ENCODE results near the gene CLDN9.

Gene CLDN9

DNA sequence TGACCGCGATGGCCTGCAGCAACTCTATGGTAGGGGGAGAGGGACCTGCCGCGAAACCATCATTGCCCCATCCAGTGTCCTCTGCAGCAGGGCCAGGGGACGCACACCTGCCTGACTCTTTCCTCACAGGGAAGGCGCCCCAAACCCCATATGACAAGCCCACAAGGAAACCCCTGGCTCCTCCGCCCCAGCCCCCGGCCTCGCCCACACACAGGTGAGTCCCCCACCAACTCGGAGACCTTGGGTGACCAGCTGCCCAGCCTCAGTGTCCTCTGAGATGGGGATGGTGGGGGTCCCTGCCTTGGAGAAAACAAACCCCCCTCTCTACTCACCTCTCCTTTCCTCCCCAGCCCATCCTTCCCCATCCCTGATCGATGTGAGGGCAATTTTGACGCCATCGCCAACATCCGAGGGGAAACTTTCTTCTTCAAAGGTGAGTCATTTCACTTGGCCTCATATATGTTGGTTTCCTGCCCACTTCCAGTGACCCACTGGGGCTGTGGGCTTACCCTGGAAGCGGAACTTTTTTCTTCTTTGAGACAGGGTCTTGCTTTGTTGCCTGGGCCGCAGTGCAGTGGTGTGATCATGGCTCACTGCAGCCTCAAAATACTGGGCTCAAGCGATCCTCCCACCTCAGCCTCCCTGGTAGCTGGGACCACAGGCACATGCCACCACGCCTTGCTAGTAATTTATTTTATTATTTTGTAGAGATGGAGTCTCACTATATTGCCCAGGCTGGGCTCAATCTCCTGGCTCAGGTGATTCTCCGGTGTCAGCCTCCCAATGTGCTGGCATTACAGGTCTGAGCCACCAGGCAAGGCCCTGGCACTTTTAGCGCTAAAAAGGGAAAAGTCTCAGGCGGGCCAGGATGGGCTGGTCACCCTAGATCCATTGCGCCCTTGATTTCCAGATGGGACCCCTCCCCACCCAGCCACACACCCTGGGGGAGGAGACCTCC, 44.7 kb downstream of the CLDN9 start:
- DNase-seq: no peak

DNA sequence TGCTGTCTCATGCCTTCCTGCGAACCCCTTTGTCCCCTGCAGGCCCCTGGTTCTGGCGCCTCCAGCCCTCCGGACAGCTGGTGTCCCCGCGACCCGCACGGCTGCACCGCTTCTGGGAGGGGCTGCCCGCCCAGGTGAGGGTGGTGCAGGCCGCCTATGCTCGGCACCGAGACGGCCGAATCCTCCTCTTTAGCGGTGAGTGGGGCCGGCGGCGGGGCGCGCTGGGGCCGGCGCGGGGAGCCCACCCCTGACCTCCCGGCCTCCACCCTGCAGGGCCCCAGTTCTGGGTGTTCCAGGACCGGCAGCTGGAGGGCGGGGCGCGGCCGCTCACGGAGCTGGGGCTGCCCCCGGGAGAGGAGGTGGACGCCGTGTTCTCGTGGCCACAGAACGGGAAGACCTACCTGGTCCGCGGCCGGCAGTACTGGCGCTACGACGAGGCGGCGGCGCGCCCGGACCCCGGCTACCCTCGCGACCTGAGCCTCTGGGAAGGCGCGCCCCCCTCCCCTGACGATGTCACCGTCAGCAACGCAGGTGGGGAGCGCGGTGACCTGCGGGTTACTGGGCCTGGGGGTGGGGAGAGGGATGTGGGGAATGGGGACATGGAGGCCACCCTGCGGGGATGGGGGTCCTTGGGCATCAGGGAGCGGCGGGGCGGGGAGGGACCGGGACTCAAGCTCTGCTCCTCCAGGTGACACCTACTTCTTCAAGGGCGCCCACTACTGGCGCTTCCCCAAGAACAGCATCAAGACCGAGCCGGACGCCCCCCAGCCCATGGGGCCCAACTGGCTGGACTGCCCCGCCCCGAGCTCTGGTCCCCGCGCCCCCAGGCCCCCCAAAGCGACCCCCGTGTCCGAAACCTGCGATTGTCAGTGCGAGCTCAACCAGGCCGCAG, 45.7 kb downstream of the CLDN9 start:
- DNase-seq: peak in 2 of 14 donors; percentile 30

DNA sequence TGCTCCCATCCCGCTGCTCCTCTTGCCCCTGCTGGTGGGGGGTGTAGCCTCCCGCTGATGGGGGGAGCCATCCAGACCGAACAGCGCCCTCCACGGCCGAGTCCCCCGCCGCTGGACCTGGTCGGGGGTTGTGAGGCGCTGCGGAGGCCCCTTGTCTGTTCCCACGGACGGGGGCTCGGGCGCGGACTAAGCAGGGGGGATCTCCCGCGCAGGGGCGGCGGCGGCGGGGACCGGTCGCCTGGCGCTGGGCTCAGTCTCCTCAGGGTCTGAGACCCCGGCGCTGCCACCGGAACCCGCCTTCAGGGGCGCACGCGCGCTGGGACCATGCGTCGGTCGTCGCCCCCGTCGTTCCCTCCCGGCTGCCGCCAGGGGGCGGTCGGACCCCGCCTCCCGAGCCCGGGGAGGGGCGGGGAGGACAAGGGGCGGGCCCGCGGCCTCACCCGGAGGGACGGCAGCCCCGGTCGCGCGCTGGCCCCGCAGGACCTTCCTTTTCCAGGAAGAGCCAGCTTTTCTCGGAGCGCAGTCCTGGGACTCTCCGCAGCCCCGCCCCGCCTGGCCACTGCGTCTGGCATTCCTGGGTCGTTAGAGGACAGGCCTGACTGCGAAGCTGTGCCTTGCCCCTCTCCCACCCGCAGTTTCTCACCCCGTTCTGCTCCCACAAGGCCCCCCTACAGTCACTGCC, 46.5 kb downstream of the CLDN9 start:
- DNase-seq: peak in 13 of 14 donors; percentile 22 to 88 (median 61)

DNA sequence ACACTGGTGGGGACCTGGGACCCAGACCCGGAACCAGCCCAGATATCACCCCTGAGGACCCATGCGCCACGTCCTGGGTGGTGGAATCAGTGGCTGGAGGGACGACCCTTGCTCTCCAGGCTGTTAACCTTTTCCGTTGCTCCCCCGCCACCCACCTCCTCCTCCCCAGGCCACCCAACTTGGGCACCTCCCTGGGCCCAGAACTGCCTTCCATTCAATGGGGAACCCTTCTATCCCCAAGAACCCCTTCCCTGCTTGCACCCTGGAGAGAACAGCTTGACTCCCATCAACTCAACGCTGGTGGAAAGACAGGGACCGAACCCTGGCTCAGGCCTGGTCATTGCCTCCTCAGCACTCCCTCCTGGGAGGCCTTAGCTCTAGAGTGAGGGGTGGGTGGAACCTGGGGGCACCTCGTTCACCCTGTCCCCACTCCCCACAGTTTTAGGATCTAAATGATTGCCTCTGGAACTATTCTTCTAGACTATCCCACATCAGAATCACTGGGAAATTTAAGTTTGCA, 47.1 kb downstream of the CLDN9 start:
- no peak for DNase-seq

DNA sequence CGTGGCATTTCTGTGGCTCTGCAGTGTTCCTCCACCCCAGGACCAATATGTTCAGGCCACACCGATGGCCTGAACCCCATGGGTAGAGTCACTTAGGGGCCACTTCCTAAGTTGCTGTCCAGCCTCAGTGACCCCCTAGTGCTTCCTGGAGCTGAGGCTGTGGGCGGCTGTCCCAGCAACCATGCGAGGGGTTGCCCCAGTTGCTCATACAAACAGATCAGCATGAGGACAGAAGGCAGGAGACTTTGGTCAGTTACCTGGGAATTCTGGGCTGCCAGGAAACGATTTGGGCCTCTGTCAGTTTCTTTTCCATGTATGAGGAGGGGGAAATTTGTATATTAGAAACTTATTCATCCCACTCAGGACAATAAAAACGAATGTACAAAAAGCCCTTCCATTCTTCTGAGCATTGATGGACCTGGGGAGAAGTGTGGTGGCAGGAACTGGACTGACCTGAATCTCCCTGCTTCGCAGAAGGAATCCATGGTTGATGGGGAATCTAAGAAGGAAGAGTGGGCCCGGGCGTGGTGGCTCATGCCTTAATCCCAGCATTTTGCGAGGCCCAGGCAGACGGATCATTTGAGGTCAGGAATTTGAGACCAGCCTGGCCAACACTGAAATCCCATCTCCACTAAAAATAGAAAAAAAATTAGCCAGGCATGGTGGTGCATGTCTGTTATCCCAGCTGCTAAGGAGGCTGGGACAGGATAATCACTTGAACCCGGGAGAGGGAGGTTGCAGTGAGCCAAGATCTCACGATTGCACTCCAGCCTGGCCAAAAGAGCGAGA, 47.8 kb downstream of the CLDN9 start:
- no peak for DNase-seq

DNA sequence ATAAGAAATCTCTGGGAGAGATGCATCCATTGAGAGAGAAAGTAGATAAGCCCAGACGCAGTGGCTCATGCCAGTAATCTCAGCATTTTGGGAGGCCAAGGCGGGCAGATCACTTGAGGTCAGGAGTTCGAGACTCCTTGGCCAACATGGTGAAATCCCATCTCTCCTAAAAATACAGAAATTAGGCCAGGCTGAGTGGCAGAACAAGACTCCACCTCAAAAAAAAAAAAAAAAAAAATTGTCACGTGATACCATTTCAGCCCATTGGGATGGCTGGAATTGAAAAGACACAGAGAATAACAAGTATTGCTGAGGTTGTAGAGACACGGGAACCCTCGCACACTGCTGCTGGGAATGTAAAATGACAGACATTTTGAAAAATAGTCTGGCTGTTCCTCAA, 49.8 kb downstream of the CLDN9 start:
- DNase-seq: no peak

DNA sequence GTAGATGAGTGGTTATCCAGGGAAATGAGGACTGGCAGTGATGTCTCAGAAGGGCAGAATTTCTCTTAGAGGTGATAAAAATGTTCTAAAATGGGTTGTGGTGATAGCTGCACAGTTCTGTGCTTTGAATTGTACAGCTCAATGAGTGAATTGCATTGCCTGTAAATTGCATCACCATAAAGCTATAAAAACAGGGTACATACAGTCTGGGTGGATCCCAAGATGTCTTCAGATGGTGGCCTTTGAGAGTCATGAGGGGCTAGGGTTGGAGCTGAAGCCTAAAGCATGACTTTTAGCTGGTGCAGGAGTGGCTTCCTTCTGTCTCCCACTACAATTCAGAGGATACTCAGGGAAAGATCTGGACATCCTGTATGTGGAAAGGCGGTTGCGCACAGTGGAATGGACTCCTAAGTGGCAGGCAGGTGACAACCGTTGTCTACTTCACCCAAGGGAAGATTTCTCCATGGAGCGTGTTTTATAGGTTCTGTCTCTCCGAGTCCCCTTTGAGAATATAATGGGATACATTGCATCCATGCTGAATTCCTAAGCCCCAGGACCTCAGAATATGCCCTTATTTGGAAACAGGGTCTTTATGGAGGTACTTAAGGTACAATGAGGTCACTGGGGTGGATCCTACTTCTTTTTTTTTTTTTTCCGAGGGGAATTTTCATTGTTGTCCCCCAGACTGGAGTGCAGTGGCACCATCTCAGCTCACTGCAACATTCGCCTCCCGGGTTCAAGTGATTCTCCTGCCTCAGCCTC, 51.1 kb downstream of the CLDN9 start:
- DNase-seq: no peak

All from C1 segment of cervical spinal cord (tissue), 14 donors.